HG02678 (cell line): ENCODE data around the gene GMDS.

Experiments
- ATAC-seq: cut with Tn5 transposase; IDR thresholded peaks from one replicate; pipeline ENCODE4 v1.9.1; 2021; ENCODE audit warnings: mild to moderate bottlenecking, moderate library complexity; ENCODE audit not compliant: unreplicated experiment

Gene GMDS

GRCh38 chr6:1842334-1842733 is 403.1 kb downstream of the GMDS start:
- ATAC-seq = no peak

DNA sequence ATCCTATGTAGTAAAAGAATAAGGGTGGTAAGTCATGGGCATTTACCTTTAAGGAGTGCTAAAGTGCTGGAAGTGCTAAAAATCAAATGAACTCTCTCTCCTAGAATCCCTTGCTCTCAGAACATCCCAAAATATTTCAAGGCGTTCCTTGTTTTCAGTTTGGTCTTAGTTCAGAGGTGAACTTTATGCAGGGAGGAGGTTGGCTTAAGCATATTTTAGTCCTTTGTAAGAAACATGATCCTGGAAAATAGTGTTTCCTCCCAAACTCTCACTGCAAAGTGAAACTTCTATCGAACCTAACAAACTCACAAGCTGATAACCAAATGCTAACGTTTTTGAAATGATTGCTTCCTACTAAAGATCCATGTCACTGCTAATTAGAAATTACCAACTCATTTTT is 404.3 kb downstream of the GMDS start:
- ATAC-seq = no peak

GRCh38 chr6:1840491-1841121 is 404.8 kb downstream of the GMDS start:
- no peak for ATAC-seq

- ATAC-seq = no peak
These were observed 406.0 kb downstream of the GMDS start for GRCh38 chr6:1839361-1839760.

GRCh38 chr6:1838604-1839213 is 406.7 kb downstream of the GMDS start:
- ATAC-seq = no peak

DNA sequence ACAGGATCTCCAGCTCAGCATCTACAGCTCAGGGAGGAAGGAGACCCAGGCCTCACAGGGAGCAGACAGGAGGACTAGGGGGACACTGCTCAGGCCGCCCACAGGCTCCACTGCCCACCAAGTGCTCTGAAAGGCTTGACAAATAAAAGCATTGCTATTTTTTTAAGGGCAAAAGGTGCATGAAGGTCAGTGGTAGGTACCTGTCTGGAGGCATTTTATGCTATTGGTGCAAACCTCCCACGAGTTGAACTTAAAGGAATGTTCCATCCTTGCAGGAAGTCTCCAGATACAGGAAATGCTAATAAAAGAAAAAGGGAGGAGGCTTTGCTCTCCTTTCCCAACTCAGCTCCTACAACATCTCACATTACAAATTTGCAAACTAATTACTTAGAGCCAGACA is 407.6 kb downstream of the GMDS start:
- ATAC-seq = no peak

DNA sequence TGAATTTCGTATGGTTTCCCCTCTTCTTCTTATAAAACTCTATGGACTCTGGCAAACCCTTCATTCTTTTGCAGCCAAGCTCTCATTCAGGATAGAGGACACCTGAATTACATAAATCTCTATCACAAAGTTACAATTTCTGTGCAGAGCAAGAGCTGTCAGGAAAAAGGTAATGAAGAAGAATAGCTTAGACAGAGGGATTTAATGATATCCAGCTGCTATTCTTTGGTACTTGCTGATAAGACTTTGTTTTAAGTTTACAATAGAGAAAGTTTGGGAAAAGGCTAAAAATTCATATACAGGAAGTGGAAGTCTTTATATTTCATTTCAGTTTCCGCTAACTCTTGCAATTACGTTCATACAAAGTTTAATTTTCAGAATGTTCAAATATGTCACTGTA is 408.7 kb downstream of the GMDS start:
- no peak for ATAC-seq

- no peak for ATAC-seq
These were observed 410.5 kb downstream of the GMDS start for GRCh38 chr6:1834646-1835516.

GRCh38 chr6:1834207-1834606 is 411.2 kb downstream of the GMDS start:
- no peak for ATAC-seq

DNA sequence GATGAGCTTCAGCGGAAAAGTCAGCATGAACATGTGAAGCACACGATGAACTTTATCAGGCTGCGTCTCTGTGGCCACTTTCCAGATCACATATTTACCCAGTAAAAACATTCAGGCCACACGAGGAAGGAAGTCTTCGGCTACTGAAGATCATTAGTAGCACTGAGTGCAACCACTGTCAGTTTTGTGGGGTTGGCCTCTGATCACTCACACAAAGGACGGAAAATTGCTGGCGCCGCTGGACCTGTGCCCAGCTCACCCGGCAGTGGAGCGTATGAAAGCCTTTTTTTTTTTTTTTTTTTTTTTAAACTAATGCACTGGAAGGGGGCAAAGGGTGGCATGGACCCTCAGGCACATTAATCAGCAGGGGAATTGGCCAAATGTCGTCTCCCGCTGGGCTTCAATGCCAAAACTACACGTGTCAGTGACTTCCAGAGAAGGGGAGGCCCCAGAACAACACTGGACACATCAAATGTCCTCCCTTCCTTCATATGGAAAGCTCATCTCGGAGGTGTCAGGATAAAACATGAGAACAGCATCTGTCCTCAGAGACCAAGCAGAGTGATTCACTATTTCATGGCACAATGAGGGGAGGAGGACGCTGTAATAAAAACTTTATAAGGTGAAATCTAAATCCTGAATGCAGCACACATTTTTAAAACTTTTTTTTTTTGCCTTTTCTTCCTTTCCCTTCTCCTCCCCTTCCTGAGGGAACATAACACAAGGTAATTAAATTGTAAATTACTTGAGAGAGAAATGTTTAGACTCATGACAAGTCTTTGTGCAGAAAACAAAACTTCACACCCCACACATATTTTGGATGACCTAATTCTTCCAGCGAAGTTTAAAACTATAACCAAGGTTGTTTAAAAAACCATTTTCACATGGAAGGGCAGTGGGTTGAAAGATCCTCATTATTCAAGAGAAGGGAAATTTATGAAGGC is 412.3 kb downstream of the GMDS start:
- ATAC-seq = no peak

DNA sequence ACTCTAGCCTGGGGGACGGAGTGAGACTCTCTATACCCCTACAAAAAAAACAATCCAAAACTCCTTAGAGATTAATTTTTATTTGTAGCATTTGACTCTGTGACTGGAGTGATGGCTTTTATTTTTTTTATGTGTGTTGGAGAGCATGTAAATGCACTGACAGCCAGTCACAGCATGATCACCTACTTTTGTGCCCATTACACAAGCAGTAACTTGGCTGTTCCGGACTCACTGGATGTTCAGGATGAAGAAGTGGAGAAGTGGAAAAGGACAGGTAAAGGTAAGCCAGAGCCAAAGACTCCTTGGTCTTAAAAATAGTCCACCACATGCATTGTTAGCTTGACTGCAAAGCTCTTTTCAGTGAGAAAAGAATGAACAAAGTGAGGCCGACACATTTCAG is 413.0 kb downstream of the GMDS start:
- no peak for ATAC-seq

GRCh38 chr6:1827984-1828793 is 417.2 kb downstream of the GMDS start:
- no peak for ATAC-seq

DNA sequence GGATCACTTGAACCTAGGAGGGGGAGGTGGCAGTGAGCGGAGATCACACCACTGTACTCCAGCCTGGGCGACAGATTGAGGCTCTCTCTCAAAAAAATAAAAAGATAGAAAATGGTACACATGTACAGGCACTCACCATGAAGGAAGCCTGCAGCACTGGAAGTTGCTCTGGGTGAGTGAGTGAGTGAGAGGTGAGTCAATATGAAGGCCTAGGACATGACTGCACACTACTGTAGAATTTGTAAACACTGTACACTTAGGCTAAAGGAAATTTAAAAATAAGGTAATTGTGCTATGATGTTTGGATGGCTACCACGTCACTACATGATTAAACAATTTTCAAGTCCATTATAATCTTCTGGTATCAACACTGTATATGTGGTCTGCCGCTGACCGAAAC is 419.5 kb downstream of the GMDS start:
- no peak for ATAC-seq

- no peak for ATAC-seq
These were observed 420.1 kb downstream of the GMDS start for GRCh38 chr6:1825277-1825676.

GRCh38 chr6:1821513-1822183 is 423.8 kb downstream of the GMDS start:
- ATAC-seq = no peak

DNA sequence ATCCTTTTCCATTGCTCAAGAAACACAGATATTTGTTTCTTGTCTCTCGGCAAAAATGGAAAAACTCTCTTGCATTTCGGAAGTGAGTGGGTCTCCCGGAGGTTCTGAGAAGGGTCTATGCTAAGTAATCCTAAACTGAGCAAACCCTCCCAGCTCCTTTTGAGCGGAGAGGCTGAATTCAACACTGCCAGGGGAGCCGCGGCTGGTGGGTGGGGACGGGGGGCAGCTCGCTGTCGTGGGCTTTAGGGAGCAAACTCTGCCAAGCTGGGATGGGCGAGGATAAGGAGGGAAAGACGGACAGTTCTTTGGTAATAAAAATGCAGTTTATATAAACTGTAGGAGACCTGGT is 424.3 kb downstream of the GMDS start:
- ATAC-seq = no peak

- ATAC-seq = no peak
These were observed 424.7 kb downstream of the GMDS start for GRCh38 chr6:1820714-1821113.

- ATAC-seq = no peak
These were observed 425.2 kb downstream of the GMDS start for GRCh38 chr6:1820165-1820564.

GRCh38 chr6:1819007-1819406 is 426.4 kb downstream of the GMDS start:
- ATAC-seq = no peak
